GM23338 (cell line): ENCODE results near the gene FRAT2. TPM values are rescaled to one million over a fixed set of nuclear protein-coding genes. Genes with fewer than 3 reads are reported as not detected.

ENCODE experiments used
- ATAC-seq: fragments of 200-7000 bp; cut with Tn5 transposase; 3 replicates; pipeline ENCODE4 v1.9.1; 2020
- DNase-seq: peaks from one replicate; pipeline ENCODE4 v3.0.0-alpha.2; 2015; ENCODE audit warnings: low spot score
- H2AFZ ChIP-seq: fragments of 200-600 bp; sonication (generic); 2 replicates; pipeline ENCODE4 v1.8.0; 2016; ENCODE audit warnings: antibody characterized with exemption, mild to moderate bottlenecking, moderate library complexity
- H3F3A ChIP-seq: fragments of 200-600 bp; sonication (generic); replicated peaks from 2 replicates; pipeline ENCODE4 v1.8.0; 2017; ENCODE audit warnings: antibody characterized with exemption, mixed run types, low read depth
- H3K27ac ChIP-seq: fragments of 200-600 bp; sonication (generic); 2 replicates; pipeline ENCODE4 v1.6.1; 2016; ENCODE audit warnings: low read depth
- H3K27me3 ChIP-seq: fragments of 200-600 bp; sonication (generic); 2 replicates; pipeline ENCODE4 v1.8.0; 2016; ENCODE audit warnings: mild to moderate bottlenecking, mixed run types, moderate library complexity; ENCODE audit not compliant: insufficient read depth
- H3K36me3 ChIP-seq: fragments of 200-600 bp; sonication (generic); 2 replicates; pipeline ENCODE4 v1.8.0; 2016; ENCODE audit warnings: mild to moderate bottlenecking; ENCODE audit not compliant: insufficient read depth
- H3K4me1 ChIP-seq: fragments of 200-600 bp; sonication (generic); 2 replicates; pipeline ENCODE4 v1.8.0; 2016; ENCODE audit warnings: mild to moderate bottlenecking, moderate library complexity; ENCODE audit not compliant: insufficient read depth
- H3K4me2 ChIP-seq: fragments of 200-600 bp; sonication (generic); 2 replicates; pipeline ENCODE4 v1.7.1; 2017; ENCODE audit warnings: mixed run types
- H3K4me3 ChIP-seq: fragments of 200-600 bp; sonication (generic); 2 replicates; pipeline ENCODE4 v1.6.1; 2016; ENCODE audit warnings: mixed run types
- H3K79me2 ChIP-seq: fragments of 200-600 bp; sonication (generic); replicated peaks from 2 replicates; pipeline ENCODE4 v1.8.0; 2017; ENCODE audit warnings: mild to moderate bottlenecking; ENCODE audit not compliant: insufficient read depth
- H3K9me2 ChIP-seq: fragments of 200-600 bp; sonication (generic); 2 replicates; pipeline ENCODE4 v1.8.0; 2017; ENCODE audit not compliant: insufficient read depth
- H4K20me1 ChIP-seq: fragments of 200-600 bp; sonication (generic); replicated peaks from 2 replicates; pipeline ENCODE4 v1.8.0; 2017; ENCODE audit warnings: mild to moderate bottlenecking; ENCODE audit not compliant: insufficient read depth
- H3K27ac Mint-ChIP-seq: 2 replicates; pipeline ENCODE4 v1.8.0; 2020; ENCODE audit warnings: inconsistent platforms, mild to moderate bottlenecking, moderate library complexity, mixed read lengths
- H3K27me3 Mint-ChIP-seq: 3 replicates; pipeline ENCODE4 v1.8.0; 2022; ENCODE audit warnings: low read depth, mild to moderate bottlenecking, moderate library complexity, mixed read lengths, inconsistent platforms; ENCODE audit not compliant: insufficient read depth, poor library complexity
- H3K36me3 Mint-ChIP-seq: 3 replicates; pipeline ENCODE4 v1.8.0; 2021; ENCODE audit warnings: low read depth, mild to moderate bottlenecking, inconsistent platforms, moderate library complexity, mixed read lengths
- H3K4me1 Mint-ChIP-seq: 3 replicates; pipeline ENCODE4 v1.8.0; 2020; ENCODE audit warnings: mild to moderate bottlenecking, inconsistent platforms, mixed read lengths
- H3K4me3 Mint-ChIP-seq: 3 replicates; pipeline ENCODE4 v1.8.0; 2021; ENCODE audit warnings: moderate library complexity, mild to moderate bottlenecking, inconsistent platforms, mixed read lengths
- H3K9me3 Mint-ChIP-seq: 3 replicates; pipeline ENCODE4 v1.8.0; 2020; ENCODE audit warnings: moderate library complexity, mild to moderate bottlenecking, inconsistent platforms, mixed read lengths
- CREB1 ChIP-seq: fragments of 250-450 bp; sonication (Bioruptor Pico); IDR thresholded peaks from 2 replicates; pipeline ENCODE4 v1.5.0; 2020; ENCODE audit warnings: low read depth, mild to moderate bottlenecking, moderate library complexity
- EZH2phosphoT487 ChIP-seq: fragments of 200-600 bp; sonication (generic); IDR thresholded peaks from one replicate; pipeline ENCODE4 v1.8.1; 2018; ENCODE audit warnings: antibody characterized with exemption; ENCODE audit not compliant: unreplicated experiment
- JUNB ChIP-seq: IDR thresholded peaks from one replicate; pipeline ENCODE4 v1.6.1; 2016; ENCODE audit warnings: antibody characterized with exemption; ENCODE audit not compliant: unreplicated experiment
- NANOG ChIP-seq: IDR thresholded peaks from 2 replicates; pipeline ENCODE4 v1.6.1; 2016; ENCODE audit warnings: antibody characterized with exemption, borderline replicate concordance
- STAT1 ChIP-seq: IDR thresholded peaks from one replicate; pipeline ENCODE4 v1.6.1; 2016; ENCODE audit warnings: antibody characterized with exemption; ENCODE audit not compliant: unreplicated experiment
- ZNF114 ChIP-seq: fragments of 250-450 bp; sonication (Bioruptor Pico); IDR thresholded peaks from 2 replicates; pipeline ENCODE4 v1.5.0; 2020; ENCODE audit warnings: mild to moderate bottlenecking, moderate library complexity
- ZNF331 ChIP-seq: fragments of 250-450 bp; sonication (Bioruptor Pico); IDR thresholded peaks from 2 replicates; pipeline ENCODE4 v1.5.0; 2020; ENCODE audit warnings: low read depth, mild to moderate bottlenecking, moderate library complexity
- polyA plus RNA-seq: library from polyadenylated mRNA; unstranded; fragments of >200 nt; fragmentation: Nextera tagmentation; extraction: Ambion mirVana; gene quantifications from 2 replicates; pipeline ENCODE4 v1.2.1, GENCODE V29; 2016
- total RNA-seq: library from RNA; depleted of rRNA; stranded (reverse); fragments of >200 nt; shearing (Covaris generic); gene quantifications from 2 replicates; pipeline ENCODE4 v1.2.3, GENCODE V29; 2014
- TF ChIP-seq, protein P1 (sequence below): IDR thresholded peaks from one replicate; pipeline ENCODE4 v1.6.1; 2018; ENCODE audit warnings: antibody characterized with exemption; ENCODE audit not compliant: unreplicated experiment
- TF ChIP-seq, protein P2 (sequence below): IDR thresholded peaks from 2 replicates; pipeline ENCODE4 v1.6.1; 2016; ENCODE audit warnings: antibody characterized with exemption
- TF ChIP-seq, protein P3 (sequence below): fragments of 250-450 bp; sonication (Bioruptor Pico); IDR thresholded peaks from 2 replicates; pipeline ENCODE4 v1.5.0; 2020; ENCODE audit warnings: mild to moderate bottlenecking, moderate library complexity

The FRAT2 gene
- total and polyA plus RNA-seq, 2 experiments from 2014 or later = 24.5 to 109 TPM

DNA sequence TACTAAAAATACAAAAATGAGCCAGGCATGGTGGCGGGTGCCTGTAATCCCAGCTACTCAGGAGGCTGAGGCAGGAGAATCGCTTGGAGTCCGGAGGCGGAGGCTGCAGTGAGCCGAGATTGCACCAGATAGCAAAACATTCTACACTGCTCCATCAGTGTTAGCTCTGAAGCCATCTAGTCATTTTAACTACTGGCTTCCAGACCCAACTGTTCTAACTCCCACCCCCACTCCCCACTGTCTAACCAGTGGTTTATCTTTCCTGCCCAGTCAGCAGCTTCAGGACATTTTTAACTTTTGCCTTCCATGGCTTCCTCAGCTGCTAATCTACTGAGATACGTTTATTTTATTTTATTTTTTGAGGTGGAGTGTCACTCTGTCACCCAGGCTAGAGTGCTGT, 21.6 kb downstream of the FRAT2 start:
- Histone ChIP-seq H2AFZ (no peak overlapping the region), H3K79me2 (no peaks in the 10 kb centered on the region), H3K27me3 (no peaks in the 10 kb centered on the region), H3K4me2 (no peak overlapping the region), H4K20me1 (no peaks in the 10 kb centered on the region), H3K36me3 (no peaks in the 10 kb centered on the region), H3K4me3 (no peak overlapping the region), H3K4me1 (no peaks in the 10 kb centered on the region), H3K27ac (no peak overlapping the region), H3K9me2 (peaks cover 5% of the 10 kb centered on the region; the same call in 1 of the 2 replicates), H3F3A (no peaks in the 10 kb centered on the region)
- DNase-seq (no peak), ATAC-seq (no peak)
- no peaks in the 10 kb centered on the region for H3K36me3 Mint-ChIP-seq
- H3K4me1 Mint-ChIP-seq = no peaks in the 10 kb centered on the region
- H3K27ac Mint-ChIP-seq = no peak overlapping the region
- TF ChIP-seq, protein P1, sequence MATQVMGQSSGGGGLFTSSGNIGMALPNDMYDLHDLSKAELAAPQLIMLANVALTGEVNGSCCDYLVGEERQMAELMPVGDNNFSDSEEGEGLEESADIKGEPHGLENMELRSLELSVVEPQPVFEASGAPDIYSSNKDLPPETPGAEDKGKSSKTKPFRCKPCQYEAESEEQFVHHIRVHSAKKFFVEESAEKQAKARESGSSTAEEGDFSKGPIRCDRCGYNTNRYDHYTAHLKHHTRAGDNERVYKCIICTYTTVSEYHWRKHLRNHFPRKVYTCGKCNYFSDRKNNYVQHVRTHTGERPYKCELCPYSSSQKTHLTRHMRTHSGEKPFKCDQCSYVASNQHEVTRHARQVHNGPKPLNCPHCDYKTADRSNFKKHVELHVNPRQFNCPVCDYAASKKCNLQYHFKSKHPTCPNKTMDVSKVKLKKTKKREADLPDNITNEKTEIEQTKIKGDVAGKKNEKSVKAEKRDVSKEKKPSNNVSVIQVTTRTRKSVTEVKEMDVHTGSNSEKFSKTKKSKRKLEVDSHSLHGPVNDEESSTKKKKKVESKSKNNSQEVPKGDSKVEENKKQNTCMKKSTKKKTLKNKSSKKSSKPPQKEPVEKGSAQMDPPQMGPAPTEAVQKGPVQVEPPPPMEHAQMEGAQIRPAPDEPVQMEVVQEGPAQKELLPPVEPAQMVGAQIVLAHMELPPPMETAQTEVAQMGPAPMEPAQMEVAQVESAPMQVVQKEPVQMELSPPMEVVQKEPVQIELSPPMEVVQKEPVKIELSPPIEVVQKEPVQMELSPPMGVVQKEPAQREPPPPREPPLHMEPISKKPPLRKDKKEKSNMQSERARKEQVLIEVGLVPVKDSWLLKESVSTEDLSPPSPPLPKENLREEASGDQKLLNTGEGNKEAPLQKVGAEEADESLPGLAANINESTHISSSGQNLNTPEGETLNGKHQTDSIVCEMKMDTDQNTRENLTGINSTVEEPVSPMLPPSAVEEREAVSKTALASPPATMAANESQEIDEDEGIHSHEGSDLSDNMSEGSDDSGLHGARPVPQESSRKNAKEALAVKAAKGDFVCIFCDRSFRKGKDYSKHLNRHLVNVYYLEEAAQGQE = no peak
- no peak for TF ChIP-seq STAT1
- TF ChIP-seq CREB1 (CRISPR knock-in tag) = no peak
- TF ChIP-seq EZH2phosphoT487 = no peak
- TF ChIP-seq NANOG = no peak
- TF ChIP-seq JUNB = no peak
- TF ChIP-seq, protein P2, sequence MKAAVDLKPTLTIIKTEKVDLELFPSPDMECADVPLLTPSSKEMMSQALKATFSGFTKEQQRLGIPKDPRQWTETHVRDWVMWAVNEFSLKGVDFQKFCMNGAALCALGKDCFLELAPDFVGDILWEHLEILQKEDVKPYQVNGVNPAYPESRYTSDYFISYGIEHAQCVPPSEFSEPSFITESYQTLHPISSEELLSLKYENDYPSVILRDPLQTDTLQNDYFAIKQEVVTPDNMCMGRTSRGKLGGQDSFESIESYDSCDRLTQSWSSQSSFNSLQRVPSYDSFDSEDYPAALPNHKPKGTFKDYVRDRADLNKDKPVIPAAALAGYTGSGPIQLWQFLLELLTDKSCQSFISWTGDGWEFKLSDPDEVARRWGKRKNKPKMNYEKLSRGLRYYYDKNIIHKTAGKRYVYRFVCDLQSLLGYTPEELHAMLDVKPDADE = no peak
- TF ChIP-seq ZNF114 (CRISPR knock-in tag) = no peak
- no peak for TF ChIP-seq ZNF331 (CRISPR knock-in tag)
- no peak overlapping the region for H3K4me3 Mint-ChIP-seq
- peaks cover 8% of the 10 kb centered on the region for H3K27me3 Mint-ChIP-seq
- H3K9me3 Mint-ChIP-seq = no peaks in the 10 kb centered on the region

DNA sequence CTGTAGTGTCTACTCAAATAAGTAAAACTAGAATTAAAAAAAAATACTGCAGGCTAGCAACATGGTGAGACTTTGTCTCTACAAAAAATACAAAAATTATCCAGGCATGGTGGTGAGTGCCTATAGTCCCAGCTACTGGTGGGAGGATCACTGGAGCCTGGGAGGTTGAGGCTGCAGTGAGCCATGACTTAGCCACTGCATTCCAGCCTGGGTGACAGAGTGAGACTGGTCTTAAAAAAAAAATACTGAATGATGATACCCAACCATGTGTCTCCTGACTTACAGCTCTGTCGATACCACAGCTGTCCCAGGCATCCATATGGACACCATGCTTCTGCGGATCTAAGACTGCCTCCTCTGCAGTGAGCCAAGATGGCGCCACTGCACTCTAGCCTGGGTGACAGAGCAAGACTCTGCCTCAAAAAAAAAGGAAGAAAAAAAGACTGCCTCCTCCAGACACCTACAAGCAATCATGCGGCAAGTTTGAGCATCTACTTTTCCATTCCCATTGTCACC, 23.4 kb downstream of the FRAT2 start:
- no peaks in the 10 kb centered on the region for H3K36me3 Mint-ChIP-seq
- no peak for TF ChIP-seq JUNB
- TF ChIP-seq, protein P3, sequence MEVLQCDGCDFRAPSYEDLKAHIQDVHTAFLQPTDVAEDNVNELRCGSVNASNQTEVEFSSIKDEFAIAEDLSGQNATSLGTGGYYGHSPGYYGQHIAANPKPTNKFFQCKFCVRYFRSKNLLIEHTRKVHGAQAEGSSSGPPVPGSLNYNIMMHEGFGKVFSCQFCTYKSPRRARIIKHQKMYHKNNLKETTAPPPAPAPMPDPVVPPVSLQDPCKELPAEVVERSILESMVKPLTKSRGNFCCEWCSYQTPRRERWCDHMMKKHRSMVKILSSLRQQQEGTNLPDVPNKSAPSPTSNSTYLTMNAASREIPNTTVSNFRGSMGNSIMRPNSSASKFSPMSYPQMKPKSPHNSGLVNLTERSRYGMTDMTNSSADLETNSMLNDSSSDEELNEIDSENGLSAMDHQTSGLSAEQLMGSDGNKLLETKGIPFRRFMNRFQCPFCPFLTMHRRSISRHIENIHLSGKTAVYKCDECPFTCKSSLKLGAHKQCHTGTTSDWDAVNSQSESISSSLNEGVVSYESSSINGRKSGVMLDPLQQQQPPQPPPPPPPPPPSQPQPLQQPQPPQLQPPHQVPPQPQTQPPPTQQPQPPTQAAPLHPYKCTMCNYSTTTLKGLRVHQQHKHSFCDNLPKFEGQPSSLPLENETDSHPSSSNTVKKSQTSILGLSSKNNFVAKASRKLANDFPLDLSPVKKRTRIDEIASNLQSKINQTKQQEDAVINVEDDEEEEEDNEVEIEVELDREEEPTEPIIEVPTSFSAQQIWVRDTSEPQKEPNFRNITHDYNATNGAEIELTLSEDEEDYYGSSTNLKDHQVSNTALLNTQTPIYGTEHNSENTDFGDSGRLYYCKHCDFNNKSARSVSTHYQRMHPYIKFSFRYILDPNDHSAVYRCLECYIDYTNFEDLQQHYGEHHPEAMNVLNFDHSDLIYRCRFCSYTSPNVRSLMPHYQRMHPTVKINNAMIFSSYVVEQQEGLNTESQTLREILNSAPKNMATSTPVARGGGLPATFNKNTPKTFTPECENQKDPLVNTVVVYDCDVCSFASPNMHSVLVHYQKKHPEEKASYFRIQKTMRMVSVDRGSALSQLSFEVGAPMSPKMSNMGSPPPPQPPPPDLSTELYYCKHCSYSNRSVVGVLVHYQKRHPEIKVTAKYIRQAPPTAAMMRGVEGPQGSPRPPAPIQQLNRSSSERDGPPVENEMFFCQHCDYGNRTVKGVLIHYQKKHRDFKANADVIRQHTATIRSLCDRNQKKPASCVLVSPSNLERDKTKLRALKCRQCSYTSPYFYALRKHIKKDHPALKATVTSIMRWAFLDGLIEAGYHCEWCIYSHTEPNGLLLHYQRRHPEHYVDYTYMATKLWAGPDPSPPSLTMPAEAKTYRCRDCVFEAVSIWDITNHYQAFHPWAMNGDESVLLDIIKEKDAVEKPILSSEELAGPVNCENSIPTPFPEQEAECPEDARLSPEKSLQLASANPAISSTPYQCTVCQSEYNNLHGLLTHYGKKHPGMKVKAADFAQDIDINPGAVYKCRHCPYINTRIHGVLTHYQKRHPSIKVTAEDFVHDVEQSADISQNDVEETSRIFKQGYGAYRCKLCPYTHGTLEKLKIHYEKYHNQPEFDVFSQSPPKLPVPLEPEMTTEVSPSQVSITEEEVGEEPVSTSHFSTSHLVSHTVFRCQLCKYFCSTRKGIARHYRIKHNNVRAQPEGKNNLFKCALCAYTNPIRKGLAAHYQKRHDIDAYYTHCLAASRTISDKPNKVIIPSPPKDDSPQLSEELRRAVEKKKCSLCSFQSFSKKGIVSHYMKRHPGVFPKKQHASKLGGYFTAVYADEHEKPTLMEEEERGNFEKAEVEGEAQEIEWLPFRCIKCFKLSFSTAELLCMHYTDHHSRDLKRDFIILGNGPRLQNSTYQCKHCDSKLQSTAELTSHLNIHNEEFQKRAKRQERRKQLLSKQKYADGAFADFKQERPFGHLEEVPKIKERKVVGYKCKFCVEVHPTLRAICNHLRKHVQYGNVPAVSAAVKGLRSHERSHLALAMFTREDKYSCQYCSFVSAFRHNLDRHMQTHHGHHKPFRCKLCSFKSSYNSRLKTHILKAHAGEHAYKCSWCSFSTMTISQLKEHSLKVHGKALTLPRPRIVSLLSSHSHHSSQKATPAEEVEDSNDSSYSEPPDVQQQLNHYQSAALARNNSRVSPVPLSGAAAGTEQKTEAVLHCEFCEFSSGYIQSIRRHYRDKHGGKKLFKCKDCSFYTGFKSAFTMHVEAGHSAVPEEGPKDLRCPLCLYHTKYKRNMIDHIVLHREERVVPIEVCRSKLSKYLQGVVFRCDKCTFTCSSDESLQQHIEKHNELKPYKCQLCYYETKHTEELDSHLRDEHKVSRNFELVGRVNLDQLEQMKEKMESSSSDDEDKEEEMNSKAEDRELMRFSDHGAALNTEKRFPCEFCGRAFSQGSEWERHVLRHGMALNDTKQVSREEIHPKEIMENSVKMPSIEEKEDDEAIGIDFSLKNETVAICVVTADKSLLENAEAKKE (CRISPR knock-in tag) = no peak

More for the DNA sequence above, 23.4 kb downstream of the FRAT2 start:
- no peak for ATAC-seq
- Histone ChIP-seq H3K4me1 (no peaks in the 10 kb centered on the region), H3K4me2 (no peak overlapping the region), H4K20me1 (no peaks in the 10 kb centered on the region), H3K79me2 (no peaks in the 10 kb centered on the region), H3K36me3 (no peaks in the 10 kb centered on the region), H3K4me3 (no peak overlapping the region), H3K27ac (no peak overlapping the region), H3K27me3 (no peaks in the 10 kb centered on the region), H3F3A (no peaks in the 10 kb centered on the region), H2AFZ (no peak overlapping the region), H3K9me2 (peaks cover 5% of the 10 kb centered on the region; the same call in 1 of the 2 replicates)
- H3K27me3 Mint-ChIP-seq = peaks cover 6% of the 10 kb centered on the region
- no peaks in the 10 kb centered on the region for H3K4me1 Mint-ChIP-seq
- H3K27ac Mint-ChIP-seq = no peak overlapping the region
- H3K9me3 Mint-ChIP-seq = no peaks in the 10 kb centered on the region
- no peak overlapping the region for H3K4me3 Mint-ChIP-seq
- no peak for DNase-seq
